HepG2 (cell line): ENCODE results near the gene PAK6. TPM values are rescaled to one million over a fixed set of nuclear protein-coding genes. Genes with fewer than 3 reads are reported as not detected.
A peak's percentile ranks its signal among the peaks of the same experiment; 100 is the strongest.

ENCODE experiments used
- AGO1 ChIP-seq: fragments of 200-400 bp; formaldehyde crosslinking; IDR thresholded peaks from 2 replicates; pipeline ENCODE4 v1.6.1; 2017; ENCODE audit warnings: mild to moderate bottlenecking, low read depth, low read length, moderate library complexity; ENCODE audit not compliant: poor library complexity, severe bottlenecking
- CHD4 ChIP-seq: fragments of 200-600 bp; sonication (generic); IDR thresholded peaks from 2 replicates; pipeline ENCODE4 v1.7.0; 2017; ENCODE audit warnings: mild to moderate bottlenecking, low read length, borderline replicate concordance
- DNMT1 ChIP-seq: sonication (generic); formaldehyde crosslinking; IDR thresholded peaks from 2 replicates; pipeline ENCODE4 v1.5.1; 2020; ENCODE audit warnings: mild to moderate bottlenecking, missing genetic modification reagents
- ERF ChIP-seq: IDR thresholded peaks from 2 replicates; pipeline ENCODE4 v1.6.1; 2018; ENCODE audit warnings: missing biosample characterization, missing genetic modification reagents
- HNRNPK ChIP-seq: fragments of 200-400 bp; formaldehyde crosslinking; IDR thresholded peaks from 2 replicates; pipeline ENCODE4 v1.6.1; 2018; ENCODE audit warnings: low read length, low read depth, moderate library complexity, mild to moderate bottlenecking; ENCODE audit not compliant: poor library complexity, severe bottlenecking
- HNRNPUL1 ChIP-seq: fragments of 200-400 bp; formaldehyde crosslinking; IDR thresholded peaks from 2 replicates; pipeline ENCODE4 v1.6.1; 2017; ENCODE audit warnings: low read depth, mild to moderate bottlenecking, low read length, moderate library complexity
- MIER2 ChIP-seq: IDR thresholded peaks from 2 replicates; pipeline ENCODE4 v1.6.1; 2016; ENCODE audit warnings: missing biosample characterization, missing genetic modification reagents
- NCOA1 ChIP-seq: sonication (generic); formaldehyde crosslinking; IDR thresholded peaks from 2 replicates; pipeline ENCODE4 v1.9.0; 2021; ENCODE audit warnings: missing genetic modification reagents
- SALL2 ChIP-seq: sonication (generic); formaldehyde crosslinking; IDR thresholded peaks from 2 replicates; pipeline ENCODE4 v1.8.1; 2023; ENCODE audit warnings: mild to moderate bottlenecking, missing genetic modification reagents, inconsistent platforms
- SAP130 ChIP-seq: IDR thresholded peaks from 2 replicates; pipeline ENCODE4 v1.6.1; 2016; ENCODE audit warnings: low read depth
- THAP11 ChIP-seq: IDR thresholded peaks from 2 replicates; pipeline ENCODE4 v1.6.1; 2016; ENCODE audit warnings: missing biosample characterization, missing genetic modification reagents
- ZKSCAN1 ChIP-seq: fragments of 150-350 bp; IDR thresholded peaks from 2 replicates; pipeline ENCODE4 v1.6.1; 2014; ENCODE audit warnings: low read length
- ZNF225 ChIP-seq: sonication (generic); formaldehyde crosslinking; IDR thresholded peaks from 2 replicates; pipeline ENCODE4 v1.4.0; 2020; ENCODE audit warnings: mild to moderate bottlenecking, missing genetic modification reagents
- ZNF430 ChIP-seq: sonication (generic); formaldehyde crosslinking; IDR thresholded peaks from 2 replicates; pipeline ENCODE4 v1.9.0; 2021; ENCODE audit warnings: mild to moderate bottlenecking, missing genetic modification reagents
- ZNF614 ChIP-seq: IDR thresholded peaks from 2 replicates; pipeline ENCODE4 v1.6.1; 2018; ENCODE audit warnings: missing biosample characterization, missing genetic modification reagents, inconsistent platforms, borderline replicate concordance
- ZSCAN31 ChIP-seq: sonication (generic); formaldehyde crosslinking; IDR thresholded peaks from 2 replicates; pipeline ENCODE4 v1.5.0; 2020; ENCODE audit warnings: low read depth, mild to moderate bottlenecking, missing genetic modification reagents
- polyA plus RNA-seq, 8 experiments: library from polyadenylated mRNA; depleted of rRNA in 3 of 8; stranded (reverse) in 7 of 8; unstranded in 1 of 8; fragments of >200 nt; fragmentation: Illumina TruSeq in 4 of 8; extraction: Trizol in 4 of 8; gene quantifications; 2 replicates each; pipeline versions ENCODE4 v1.2.1 to v1.2.3, GENCODE V29; 2011 to 2016; ENCODE audit warnings: low read depth in 4 of 8, missing spikeins in 1 of 8, mixed read lengths in 1 of 8; ENCODE audit not compliant: insufficient read depth in 1 of 8
- total RNA-seq, 5 experiments: library from RNA; depleted of rRNA; stranded (reverse); fragments of >200 nt; fragmentation: Illumina TruSeq; extraction: Trizol; gene quantifications; 2 replicates each; pipeline ENCODE4 v1.2.3, GENCODE V29; 2016; ENCODE audit warnings: low read depth in 1 of 5
- TF ChIP-seq, protein P1 (sequence below): sonication (generic); formaldehyde crosslinking; IDR thresholded peaks from 2 replicates; pipeline ENCODE4 v1.8.0; 2022; ENCODE audit warnings: mild to moderate bottlenecking, missing genetic modification reagents
- TF ChIP-seq, protein P2 (sequence below): sonication (generic); formaldehyde crosslinking; IDR thresholded peaks from 2 replicates; pipeline ENCODE4 v1.4.0; 2020; ENCODE audit warnings: mild to moderate bottlenecking, missing genetic modification reagents
- TF ChIP-seq, protein P3 (sequence below): sonication (generic); formaldehyde crosslinking; IDR thresholded peaks from 2 replicates; pipeline ENCODE4 v1.8.1; 2023; ENCODE audit warnings: mild to moderate bottlenecking, moderate library complexity, missing genetic modification reagents
- TF ChIP-seq, protein P4 (sequence below): IDR thresholded peaks from 2 replicates; pipeline ENCODE4 v1.6.1; 2016

The PAK6 gene
- total and polyA plus RNA-seq, 2 of the 13 experiments (the other 11 are each of a cell fraction or from before 2014, with no cell fraction given) = 0.07 TPM; not detected in 1

DNA sequence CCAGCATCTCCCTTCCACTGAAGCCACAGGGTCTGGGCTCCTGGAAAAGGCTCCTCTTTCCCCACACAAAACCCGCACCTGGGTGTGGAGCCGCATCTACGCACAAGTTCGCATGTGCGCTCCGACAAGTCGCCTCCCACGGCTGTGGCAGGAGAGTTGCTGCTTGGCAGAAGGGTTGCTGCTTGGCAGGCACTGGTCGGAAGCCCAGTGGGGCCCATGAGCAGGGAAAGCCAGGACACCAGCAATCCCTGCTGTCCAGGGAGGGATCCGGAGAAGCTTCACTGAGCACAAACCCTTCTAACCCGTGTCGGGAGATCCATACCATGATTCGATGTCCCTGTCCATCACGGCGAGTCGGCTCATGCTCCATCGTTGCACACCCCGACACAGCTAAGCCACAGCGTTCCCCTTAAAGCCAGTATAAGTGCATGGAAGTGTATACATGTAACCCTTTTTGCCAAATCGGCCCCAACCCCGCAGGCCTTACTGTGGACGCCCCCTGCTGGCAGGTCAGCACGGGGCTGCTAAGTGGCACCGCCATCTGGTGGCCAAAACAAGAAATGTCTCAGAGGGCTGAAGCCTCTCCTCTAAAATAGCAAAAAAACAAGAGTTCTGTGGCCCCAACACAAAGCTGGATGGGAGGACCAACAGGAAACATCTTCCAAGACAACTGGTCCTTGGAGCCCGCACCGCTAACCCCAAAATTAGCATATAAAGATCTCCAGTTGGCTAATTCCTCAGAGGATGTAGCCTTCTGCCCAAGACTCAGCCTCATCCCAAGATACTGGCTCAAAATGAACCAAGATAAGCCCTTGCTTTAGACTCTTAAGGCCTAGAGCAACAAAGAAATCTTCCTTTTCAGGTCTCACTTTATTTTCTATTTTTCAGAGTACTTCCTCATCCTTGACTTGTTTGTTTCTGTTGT lies 35.7 kb downstream of the PAK6 start (continued):
- no peak for TF ChIP-seq HNRNPK
- TF ChIP-seq, protein P1, sequence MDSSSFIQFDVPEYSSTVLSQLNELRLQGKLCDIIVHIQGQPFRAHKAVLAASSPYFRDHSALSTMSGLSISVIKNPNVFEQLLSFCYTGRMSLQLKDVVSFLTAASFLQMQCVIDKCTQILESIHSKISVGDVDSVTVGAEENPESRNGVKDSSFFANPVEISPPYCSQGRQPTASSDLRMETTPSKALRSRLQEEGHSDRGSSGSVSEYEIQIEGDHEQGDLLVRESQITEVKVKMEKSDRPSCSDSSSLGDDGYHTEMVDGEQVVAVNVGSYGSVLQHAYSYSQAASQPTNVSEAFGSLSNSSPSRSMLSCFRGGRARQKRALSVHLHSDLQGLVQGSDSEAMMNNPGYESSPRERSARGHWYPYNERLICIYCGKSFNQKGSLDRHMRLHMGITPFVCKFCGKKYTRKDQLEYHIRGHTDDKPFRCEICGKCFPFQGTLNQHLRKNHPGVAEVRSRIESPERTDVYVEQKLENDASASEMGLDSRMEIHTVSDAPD = no peak
- TF ChIP-seq SAP130 (CRISPR knock-in tag) = peak; percentile 35; the same call in 1 of the 2 replicates
- TF ChIP-seq, protein P2, sequence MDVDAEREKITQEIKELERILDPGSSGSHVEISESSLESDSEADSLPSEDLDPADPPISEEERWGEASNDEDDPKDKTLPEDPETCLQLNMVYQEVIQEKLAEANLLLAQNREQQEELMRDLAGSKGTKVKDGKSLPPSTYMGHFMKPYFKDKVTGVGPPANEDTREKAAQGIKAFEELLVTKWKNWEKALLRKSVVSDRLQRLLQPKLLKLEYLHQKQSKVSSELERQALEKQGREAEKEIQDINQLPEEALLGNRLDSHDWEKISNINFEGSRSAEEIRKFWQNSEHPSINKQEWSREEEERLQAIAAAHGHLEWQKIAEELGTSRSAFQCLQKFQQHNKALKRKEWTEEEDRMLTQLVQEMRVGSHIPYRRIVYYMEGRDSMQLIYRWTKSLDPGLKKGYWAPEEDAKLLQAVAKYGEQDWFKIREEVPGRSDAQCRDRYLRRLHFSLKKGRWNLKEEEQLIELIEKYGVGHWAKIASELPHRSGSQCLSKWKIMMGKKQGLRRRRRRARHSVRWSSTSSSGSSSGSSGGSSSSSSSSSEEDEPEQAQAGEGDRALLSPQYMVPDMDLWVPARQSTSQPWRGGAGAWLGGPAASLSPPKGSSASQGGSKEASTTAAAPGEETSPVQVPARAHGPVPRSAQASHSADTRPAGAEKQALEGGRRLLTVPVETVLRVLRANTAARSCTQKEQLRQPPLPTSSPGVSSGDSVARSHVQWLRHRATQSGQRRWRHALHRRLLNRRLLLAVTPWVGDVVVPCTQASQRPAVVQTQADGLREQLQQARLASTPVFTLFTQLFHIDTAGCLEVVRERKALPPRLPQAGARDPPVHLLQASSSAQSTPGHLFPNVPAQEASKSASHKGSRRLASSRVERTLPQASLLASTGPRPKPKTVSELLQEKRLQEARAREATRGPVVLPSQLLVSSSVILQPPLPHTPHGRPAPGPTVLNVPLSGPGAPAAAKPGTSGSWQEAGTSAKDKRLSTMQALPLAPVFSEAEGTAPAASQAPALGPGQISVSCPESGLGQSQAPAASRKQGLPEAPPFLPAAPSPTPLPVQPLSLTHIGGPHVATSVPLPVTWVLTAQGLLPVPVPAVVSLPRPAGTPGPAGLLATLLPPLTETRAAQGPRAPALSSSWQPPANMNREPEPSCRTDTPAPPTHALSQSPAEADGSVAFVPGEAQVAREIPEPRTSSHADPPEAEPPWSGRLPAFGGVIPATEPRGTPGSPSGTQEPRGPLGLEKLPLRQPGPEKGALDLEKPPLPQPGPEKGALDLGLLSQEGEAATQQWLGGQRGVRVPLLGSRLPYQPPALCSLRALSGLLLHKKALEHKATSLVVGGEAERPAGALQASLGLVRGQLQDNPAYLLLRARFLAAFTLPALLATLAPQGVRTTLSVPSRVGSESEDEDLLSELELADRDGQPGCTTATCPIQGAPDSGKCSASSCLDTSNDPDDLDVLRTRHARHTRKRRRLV = no peak
- peak; percentile 50 for TF ChIP-seq THAP11 (CRISPR knock-in tag)
- no peak for TF ChIP-seq DNMT1 (CRISPR knock-in tag)
- TF ChIP-seq, protein P3, sequence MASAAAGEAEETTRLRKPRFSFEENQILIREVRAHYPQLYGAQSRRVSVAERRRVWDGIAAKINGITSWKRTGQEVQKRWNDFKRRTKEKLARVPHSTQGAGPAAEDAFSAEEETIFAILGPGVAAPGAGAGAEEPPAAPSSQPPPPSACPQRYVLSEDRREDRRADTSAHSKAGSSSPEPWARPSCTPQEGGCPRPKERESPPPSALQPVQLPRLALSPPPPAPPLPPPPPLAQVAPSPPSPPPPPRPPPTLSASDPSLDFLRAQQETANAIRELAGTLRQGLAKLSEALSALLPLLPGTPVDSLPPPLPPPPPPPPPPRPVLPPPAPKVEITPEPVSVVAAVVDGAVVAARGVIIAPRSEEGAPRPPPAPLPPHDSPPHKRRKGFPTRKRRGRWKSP (CRISPR knock-in tag) = no peak
- TF ChIP-seq AGO1 = no peak
- no peak for TF ChIP-seq ZNF430 (CRISPR knock-in tag)
- TF ChIP-seq ZNF614 (CRISPR knock-in tag) = no peak
- no peak for TF ChIP-seq ZNF225
- no peak for TF ChIP-seq SALL2 (CRISPR knock-in tag)
- no peak for TF ChIP-seq ZSCAN31 (CRISPR knock-in tag)
- TF ChIP-seq, protein P4, sequence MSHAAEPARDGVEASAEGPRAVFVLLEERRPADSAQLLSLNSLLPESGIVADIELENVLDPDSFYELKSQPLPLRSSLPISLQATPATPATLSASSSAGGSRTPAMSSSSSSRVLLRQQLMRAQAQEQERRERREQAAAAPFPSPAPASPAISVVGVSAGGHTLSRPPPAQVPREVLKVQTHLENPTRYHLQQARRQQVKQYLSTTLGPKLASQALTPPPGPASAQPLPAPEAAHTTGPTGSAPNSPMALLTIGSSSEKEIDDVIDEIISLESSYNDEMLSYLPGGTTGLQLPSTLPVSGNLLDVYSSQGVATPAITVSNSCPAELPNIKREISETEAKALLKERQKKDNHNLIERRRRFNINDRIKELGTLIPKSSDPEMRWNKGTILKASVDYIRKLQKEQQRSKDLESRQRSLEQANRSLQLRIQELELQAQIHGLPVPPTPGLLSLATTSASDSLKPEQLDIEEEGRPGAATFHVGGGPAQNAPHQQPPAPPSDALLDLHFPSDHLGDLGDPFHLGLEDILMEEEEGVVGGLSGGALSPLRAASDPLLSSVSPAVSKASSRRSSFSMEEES (CRISPR knock-in tag) = 0 out of 2 replicates have a peak, but pooled peaks have one; percentile 31
- no peak for TF ChIP-seq NCOA1
- TF ChIP-seq HNRNPUL1 = no peak
- no peak for TF ChIP-seq CHD4
- no peak for TF ChIP-seq ZKSCAN1
- peak; percentile 68; the same call in 1 of the 2 replicates for TF ChIP-seq MIER2 (CRISPR knock-in tag)
- TF ChIP-seq ERF = peak; percentile 77
